GM18526 (cell line): Measurements from ENCODE around the gene TMEM164.

ENCODE experiments used
- POLR2A ChIP-seq: IDR thresholded peaks from 3 replicates; pipeline ENCODE4 v1.6.1; 2011; ENCODE audit not compliant: insufficient read length; ENCODE audit errors: extremely low read depth

Gene TMEM164

GRCh38 chrX:110119480-110119879 is 116.6 kb downstream of the TMEM164 start:
- no peak for TF ChIP-seq POLR2A

- TF ChIP-seq POLR2A = no peak
Observed at GRCh38 chrX:110120025-110120424, 117.1 kb downstream of the TMEM164 start.

DNA sequence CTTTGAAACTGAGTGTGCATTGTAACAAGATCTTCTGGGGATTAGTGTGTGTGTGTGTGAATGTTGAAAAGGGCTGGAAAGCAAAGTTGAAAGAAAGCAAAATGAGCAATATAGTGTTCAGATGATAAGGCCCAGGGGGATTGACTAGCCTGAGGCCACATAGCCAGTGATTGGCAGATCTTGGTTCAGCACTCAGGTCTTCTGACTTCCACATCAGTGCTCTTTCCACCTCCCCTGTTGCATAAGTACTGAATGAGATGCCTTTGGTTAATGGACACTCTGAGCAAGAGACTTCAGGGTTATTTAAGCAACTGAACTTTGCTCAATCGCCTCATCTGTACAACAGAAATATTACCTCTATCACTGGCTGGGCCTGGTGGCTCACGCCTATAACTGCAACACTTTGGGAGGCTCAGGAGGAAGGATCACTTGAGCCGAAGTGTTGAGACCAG is 120.4 kb downstream of the TMEM164 start:
- TF ChIP-seq POLR2A = no peak

- TF ChIP-seq POLR2A = no peak
Observed at GRCh38 chrX:110125446-110126162, 122.7 kb downstream of the TMEM164 start.

GRCh38 chrX:110131031-110131430 is 128.1 kb downstream of the TMEM164 start:
- no peak for TF ChIP-seq POLR2A

- no peak for TF ChIP-seq POLR2A
Observed at GRCh38 chrX:110132450-110133114, 129.7 kb downstream of the TMEM164 start.

GRCh38 chrX:110133735-110134370 is 130.9 kb downstream of the TMEM164 start:
- no peak for TF ChIP-seq POLR2A

GRCh38 chrX:110135618-110136017 is 132.7 kb downstream of the TMEM164 start:
- TF ChIP-seq POLR2A = no peak

DNA sequence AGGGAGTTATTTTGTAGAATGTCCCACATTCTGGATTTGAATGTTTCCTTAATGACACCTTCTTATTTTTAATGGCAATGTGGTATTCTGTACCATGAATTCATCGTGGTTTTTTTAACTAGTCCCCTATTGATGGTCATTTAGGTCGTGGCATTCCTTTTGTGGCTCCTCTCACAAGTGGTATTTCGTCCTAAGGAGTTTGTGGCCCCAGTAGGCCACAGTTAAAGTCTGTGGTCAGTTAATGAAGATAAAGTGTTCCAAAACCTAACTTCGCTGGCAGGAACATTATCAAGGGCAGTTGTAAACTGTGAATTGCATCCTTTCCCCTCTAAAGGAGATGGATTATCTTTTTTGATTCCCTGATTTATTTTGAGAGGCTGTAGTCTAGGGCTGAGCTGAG is 133.2 kb downstream of the TMEM164 start:
- no peak for TF ChIP-seq POLR2A

- no peak for TF ChIP-seq POLR2A
Observed at GRCh38 chrX:110138557-110138956, 135.6 kb downstream of the TMEM164 start.

DNA sequence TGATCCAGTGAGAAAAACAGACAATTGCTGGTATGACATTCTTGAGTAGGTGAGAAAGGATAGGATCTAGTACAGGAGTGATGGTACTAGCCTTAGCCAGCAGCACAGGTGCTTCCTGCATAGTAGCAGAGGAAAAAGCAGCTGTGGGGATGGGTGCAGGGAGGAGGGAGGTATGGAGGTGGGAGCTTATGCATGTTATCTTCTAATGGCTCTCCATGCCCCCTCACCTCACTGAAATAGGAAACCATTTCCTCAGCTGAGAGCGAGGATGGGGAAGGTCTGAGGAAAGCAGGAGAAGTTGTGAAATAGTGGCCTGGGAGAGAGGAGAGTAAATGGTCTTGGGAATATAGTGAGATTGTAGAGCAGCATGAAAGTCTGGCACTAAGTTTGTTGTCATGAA is 136.3 kb downstream of the TMEM164 start:
- TF ChIP-seq POLR2A = no peak

- no peak for TF ChIP-seq POLR2A
Observed at GRCh38 chrX:110142096-110142495, 139.2 kb downstream of the TMEM164 start.

- TF ChIP-seq POLR2A = no peak
Observed at GRCh38 chrX:110143454-110144210, 140.7 kb downstream of the TMEM164 start.

DNA sequence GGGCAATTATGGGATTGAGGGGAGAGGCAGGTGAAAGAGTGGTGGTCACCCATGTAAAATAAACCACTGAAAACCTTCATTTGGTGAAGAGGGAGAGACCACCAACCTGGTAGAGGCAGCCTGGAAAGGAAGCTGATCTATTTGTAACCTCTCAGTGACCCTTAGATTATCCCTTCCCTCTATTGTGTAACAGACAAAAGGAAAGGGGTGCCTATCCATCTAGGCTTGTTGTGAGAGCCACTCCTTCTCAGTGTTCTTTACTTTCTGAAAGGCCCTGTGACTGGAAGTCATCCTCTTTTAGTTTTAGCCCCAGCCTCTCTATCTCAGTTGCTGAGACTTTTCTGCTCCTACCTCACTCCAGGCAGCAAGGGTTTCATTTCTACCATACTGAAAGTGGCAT is 142.4 kb downstream of the TMEM164 start:
- TF ChIP-seq POLR2A = no peak

DNA sequence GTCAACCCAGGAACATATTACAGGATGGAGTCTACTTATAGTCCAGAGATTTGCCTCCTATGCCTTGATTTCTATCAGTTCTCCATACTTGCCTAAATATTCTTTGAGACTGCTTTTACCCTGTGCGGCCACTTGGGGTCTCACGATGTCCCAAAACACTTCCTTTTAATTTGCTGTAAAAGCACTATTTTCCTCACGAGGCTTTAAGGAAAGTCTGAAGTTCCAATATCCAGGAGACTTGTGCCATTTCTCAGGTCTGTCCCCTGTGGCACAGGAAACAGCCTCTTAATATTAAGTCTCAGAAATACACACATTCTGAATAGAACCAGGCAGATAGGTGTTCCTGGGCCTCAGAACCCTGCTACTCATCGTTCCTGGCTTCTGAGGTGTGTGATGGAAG is 142.9 kb downstream of the TMEM164 start:
- TF ChIP-seq POLR2A = no peak
